NCI-H1105 treated with DMSO at 0.1 percent for 48 hours (cell line): ENCODE data around the gene AKNAD1.
"Not testable (repeated sequence)": the region's sequence is repeated elsewhere in the genome, so short reads cannot be mapped to it uniquely, and the experiment has no call there.

Experiments
- DNase-seq: peaks from one replicate; lab custom pipeline; 2025; lab: John Stamatoyannopoulos, UW

Gene AKNAD1

DNA sequence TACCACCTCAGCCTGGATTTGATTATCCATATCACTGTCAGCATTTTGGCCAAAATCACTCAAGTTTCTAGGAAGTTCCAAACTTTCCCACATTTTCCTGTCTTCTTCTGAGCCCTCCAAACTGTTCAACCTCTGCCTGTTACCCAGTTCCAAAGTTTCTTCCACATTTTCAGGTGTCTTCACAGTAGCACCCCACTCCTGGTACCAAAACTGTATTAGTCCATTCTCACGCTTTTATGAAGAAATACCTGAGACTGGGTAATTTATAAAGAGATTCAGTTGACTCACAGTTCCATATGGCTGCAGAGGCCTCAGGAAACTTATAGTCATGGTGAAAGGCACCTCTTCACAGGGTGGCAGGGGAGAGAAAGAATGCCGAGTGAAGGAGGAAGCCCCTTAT, 71.0 kb downstream of the AKNAD1 start:
- DNase-seq = no peak

DNA sequence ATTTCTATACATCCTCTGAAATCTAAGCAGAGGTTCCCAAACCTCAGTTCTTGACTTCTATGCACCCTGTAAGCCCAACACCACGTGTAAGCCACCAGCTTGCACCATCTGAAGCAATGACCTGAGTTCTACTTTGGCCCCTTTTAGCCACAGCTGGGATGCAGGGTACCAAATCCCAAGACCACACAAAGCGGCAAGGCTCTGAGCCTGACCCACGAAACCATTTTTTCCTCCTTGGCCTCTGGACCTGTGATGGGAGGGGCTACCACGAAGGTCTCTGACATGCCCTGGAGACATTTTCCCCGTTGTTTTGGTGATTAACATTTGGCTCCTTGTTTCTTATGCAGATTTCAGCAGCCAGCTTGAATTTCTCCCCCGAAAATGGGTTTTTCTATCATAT, 71.6 kb downstream of the AKNAD1 start:
- DNase-seq = no peak

DNA sequence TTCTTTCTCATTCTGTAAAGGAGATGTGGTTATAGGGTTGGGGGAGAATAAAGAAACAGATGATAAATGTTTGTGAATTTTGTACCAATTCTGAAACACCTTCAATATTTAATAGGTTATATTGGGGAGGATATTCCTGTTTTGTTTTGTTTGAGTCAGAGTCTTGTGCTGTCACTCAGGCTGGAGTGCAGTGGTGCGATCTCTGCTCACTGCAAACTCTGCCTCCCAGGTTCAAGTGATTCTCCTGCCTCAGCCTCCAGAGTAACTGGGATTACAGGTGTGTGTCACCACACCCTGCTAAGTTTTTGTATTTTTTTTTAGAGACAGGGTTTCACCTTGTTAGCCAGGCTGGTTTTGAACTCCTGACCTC, 75.3 kb downstream of the AKNAD1 start:
- DNase-seq = not testable (repeated sequence)

DNA sequence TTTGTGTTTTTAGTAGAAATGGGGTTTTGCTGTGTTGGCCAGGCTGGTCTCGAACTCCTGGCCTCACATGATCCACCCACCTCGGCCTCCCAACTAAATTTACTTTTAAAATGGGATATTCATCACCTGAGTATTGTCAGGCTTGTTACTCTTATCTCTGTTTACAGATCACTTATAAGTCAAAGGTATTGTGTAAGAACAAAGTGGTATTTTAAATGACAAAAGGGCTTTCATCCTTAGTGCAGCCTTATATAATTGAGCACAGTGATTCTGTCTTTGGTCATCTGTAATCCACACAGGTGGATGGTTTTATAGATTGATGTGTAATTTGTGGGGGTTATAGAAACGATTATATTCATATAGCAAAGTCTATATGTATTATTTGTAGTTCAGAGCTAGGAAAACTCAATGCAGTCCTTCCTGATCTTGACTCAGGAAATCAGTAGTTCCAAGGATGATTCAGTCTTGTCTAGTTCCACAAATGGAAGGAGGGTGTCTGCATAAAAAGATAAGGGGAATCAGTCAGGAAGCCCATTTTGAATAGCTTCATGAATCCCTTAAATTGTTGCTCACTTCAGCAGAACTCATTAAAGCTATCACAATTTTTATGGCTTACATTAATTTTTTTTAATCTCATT, 75.8 kb downstream of the AKNAD1 start:
- no peak for DNase-seq

GRCh38 chr1:108779455-108779854, 77.4 kb downstream of the AKNAD1 start:
- DNase-seq = no peak

- no peak for DNase-seq
These were observed 79.1 kb downstream of the AKNAD1 start for GRCh38 chr1:108777839-108778238.

DNA sequence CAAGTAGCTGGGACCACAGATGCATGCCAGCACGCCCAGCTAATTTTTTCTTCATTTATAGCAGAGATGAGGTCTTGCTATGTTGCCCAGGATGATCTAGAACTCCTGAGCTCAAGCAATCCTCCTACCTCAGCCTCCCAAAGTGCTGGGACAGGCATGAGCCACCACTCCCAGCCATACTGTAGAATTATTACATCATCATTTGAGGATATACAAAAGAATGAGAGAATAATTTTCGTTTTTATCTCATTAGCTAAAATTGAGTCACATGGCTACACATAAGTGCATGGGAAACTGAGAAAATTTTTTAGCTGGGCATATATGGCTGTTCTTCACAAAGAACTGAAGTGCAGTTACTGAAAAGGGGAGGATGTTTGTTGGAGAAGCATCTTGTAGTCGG, 89.2 kb downstream of the AKNAD1 start:
- DNase-seq = no peak

DNA sequence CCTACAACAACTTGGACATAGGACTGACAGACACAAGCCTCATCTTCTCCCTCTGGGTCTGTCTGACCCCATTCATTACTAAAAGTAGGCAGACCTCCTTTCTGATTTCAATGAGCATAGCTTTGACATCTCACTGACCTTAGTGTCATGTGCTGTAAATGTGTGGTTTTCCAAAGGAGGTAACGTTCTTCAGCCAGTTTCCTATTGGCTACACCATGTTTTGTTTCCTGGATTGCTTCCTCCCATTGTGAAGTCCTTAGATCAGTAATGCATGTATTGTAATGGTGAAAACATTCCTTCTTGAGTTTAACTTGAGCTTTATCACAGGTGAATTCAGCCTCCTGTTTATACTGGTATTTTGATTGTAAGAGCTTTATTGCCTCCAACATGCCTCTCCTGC, 89.8 kb downstream of the AKNAD1 start:
- no peak for DNase-seq
